DOHH2 (cell line): Measurements from ENCODE around the gene NABP1.

ENCODE experiments used
- CTCF ChIP-seq: fragments of 200-600 bp; sonication (generic); IDR thresholded peaks from one replicate; pipeline ENCODE4 v1.5.1; 2014; ENCODE audit warnings: antibody characterized with exemption, mild to moderate bottlenecking, low read depth, low read length; ENCODE audit not compliant: poor library complexity, severe bottlenecking
- EZH2phosphoT487 ChIP-seq: fragments of 200-600 bp; sonication (generic); IDR thresholded peaks from 2 replicates; pipeline ENCODE4 v1.6.1; 2017; ENCODE audit warnings: borderline replicate concordance, mild to moderate bottlenecking, antibody characterized with exemption, low read length, moderate library complexity, mixed read lengths

- TF ChIP-seq CTCF (no peak), EZH2phosphoT487 (no peak)
Observed at GRCh38 chr2:191646163-191646902, 31.6 kb upstream of the NABP1 start.
